Loucy (cell line): ENCODE data around the gene TMEM208.

Experiments
- CTCF ChIP-seq: fragments of 200-600 bp; sonication (generic); conservative IDR thresholded peaks from 2 replicates; pipeline ENCODE4 v1.5.1; 2014; ENCODE audit warnings: mild to moderate bottlenecking, antibody characterized with exemption, low read length
- EZH2phosphoT487 ChIP-seq: fragments of 200-600 bp; IDR thresholded peaks from 2 replicates; pipeline ENCODE4 v1.6.1; 2018; ENCODE audit warnings: antibody characterized with exemption, mild to moderate bottlenecking, moderate library complexity, borderline replicate concordance

GRCh38 chr16:67226804-67227566 lies at the start of gene TMEM208:
- peak; percentile 60 for TF ChIP-seq CTCF
- no peak for TF ChIP-seq EZH2phosphoT487
